GM18861 (cell line): ENCODE data around the gene ALOX15.
"Not testable (repeated sequence)": the region's sequence is repeated elsewhere in the genome, so short reads cannot be mapped to it uniquely, and the experiment has no call there.

Experiments used
- ATAC-seq: cut with Tn5 transposase; IDR thresholded peaks from one replicate; pipeline ENCODE4 v1.9.1; 2021; ENCODE audit not compliant: unreplicated experiment

Gene ALOX15

GRCh38 chr17:4617590-4618351, 23.7 kb downstream of the ALOX15 start:
- ATAC-seq = no peak

- no peak for ATAC-seq
Measured at GRCh38 chr17:4617090-4617489, 24.4 kb downstream of the ALOX15 start.

GRCh38 chr17:4616476-4616875, 25.0 kb downstream of the ALOX15 start:
- no peak for ATAC-seq

- no peak for ATAC-seq
Measured at GRCh38 chr17:4610656-4611055, 30.8 kb downstream of the ALOX15 start.

- ATAC-seq = no peak
Measured at GRCh38 chr17:4610162-4610561, 31.3 kb downstream of the ALOX15 start.

GRCh38 chr17:4609761-4610160, 31.7 kb downstream of the ALOX15 start:
- ATAC-seq = no peak

- no peak for ATAC-seq
Measured at GRCh38 chr17:4607773-4608187, 33.7 kb downstream of the ALOX15 start.

- ATAC-seq = no peak
Measured at GRCh38 chr17:4607261-4607741, 34.2 kb downstream of the ALOX15 start.

GRCh38 chr17:4605826-4606225, 35.7 kb downstream of the ALOX15 start:
- ATAC-seq = no peak

GRCh38 chr17:4604736-4605135, 36.7 kb downstream of the ALOX15 start:
- not testable (repeated sequence) for ATAC-seq

GRCh38 chr17:4604111-4604644, 37.3 kb downstream of the ALOX15 start:
- ATAC-seq = no peak

GRCh38 chr17:4602041-4602440, 39.4 kb downstream of the ALOX15 start:
- ATAC-seq = no peak

GRCh38 chr17:4601326-4601725, 40.2 kb downstream of the ALOX15 start:
- ATAC-seq = no peak

- ATAC-seq = no peak
Measured at GRCh38 chr17:4600563-4600962, 40.9 kb downstream of the ALOX15 start.

- ATAC-seq = no peak
Measured at GRCh38 chr17:4599505-4600281, 41.8 kb downstream of the ALOX15 start.

- ATAC-seq = no peak
Measured at GRCh38 chr17:4598776-4599504, 42.5 kb downstream of the ALOX15 start.

- no peak for ATAC-seq
Measured at GRCh38 chr17:4597975-4598374, 43.5 kb downstream of the ALOX15 start.

- ATAC-seq = no peak
Measured at GRCh38 chr17:4596636-4597380, 44.7 kb downstream of the ALOX15 start.

- not testable (repeated sequence) for ATAC-seq
Measured at GRCh38 chr17:4595685-4596342, 45.7 kb downstream of the ALOX15 start.
